Measurements from ENCODE around the gene SYT9. TPM values are rescaled to one million over a fixed set of nuclear protein-coding genes. Genes with fewer than 3 reads are reported as not detected.

Gene SYT9
- total RNA-seq, 1 donor from 2014 or later = 5.3 TPM

GRCh38 chr11:7254731-7255291 is 3.1 kb downstream of the SYT9 start:
- H3K9me3 Mint-ChIP-seq = no peaks in the 10 kb centered on the region
- H3K79me2 ChIP-seq (ENCODE audit: low read depth) = no peaks in the 10 kb centered on the region
- H3K36me3 Mint-ChIP-seq = no peaks in the 10 kb centered on the region
- peaks cover 27% of the 10 kb centered on the region for H3F3A ChIP-seq (ENCODE audit: low read depth)
- H3K36me3 ChIP-seq = no peaks in the 10 kb centered on the region
- no peak overlapping the region for H3K4me3 ChIP-seq
- H3K4me1 ChIP-seq = peaks cover 14% of the 10 kb centered on the region
- H3K27me3 Mint-ChIP-seq (ENCODE audit: insufficient read depth, low read depth) = peaks cover 14% of the 10 kb centered on the region
- peaks cover 50% of the 10 kb centered on the region for H3K27me3 ChIP-seq
- H3K27ac ChIP-seq = no peak overlapping the region
- H3K27ac Mint-ChIP-seq = no peak overlapping the region
- no peaks in the 10 kb centered on the region for H3K4me1 Mint-ChIP-seq
- no peak overlapping the region for H3K4me2 ChIP-seq
- no peak for DNase-seq (ENCODE audit: low spot score)
- H3K9me3 ChIP-seq (ENCODE audit: low read depth) = no peaks in the 10 kb centered on the region
- TF ChIP-seq EZH2 (IDR thresholded peaks at IDR 0.05) (no peak), CTCF (IDR thresholded peaks at IDR 0.05) (no peak), EZH2phosphoT487 (IDR thresholded peaks at IDR 0.05) (no peak)
- no peak overlapping the region for H3K9ac ChIP-seq
- H3K4me3 Mint-ChIP-seq = no peak overlapping the region
- H2AFZ ChIP-seq (replicated peaks) = no peak overlapping the region
- no peaks in the 10 kb centered on the region for H4K20me1 ChIP-seq (ENCODE audit: low read depth)

GRCh38 chr11:7256943-7257342 is 5.2 kb downstream of the SYT9 start:
- H3K27ac Mint-ChIP-seq = no peak overlapping the region
- H3K36me3 Mint-ChIP-seq = no peaks in the 10 kb centered on the region
- Histone ChIP-seq H3K4me1 (peaks cover 14% of the 10 kb centered on the region), H2AFZ (replicated peaks) (no peak overlapping the region), H3K36me3 (no peaks in the 10 kb centered on the region), H3K9me3 (ENCODE audit: low read depth) (no peaks in the 10 kb centered on the region), H3K4me2 (no peak overlapping the region), H3K27ac (no peak overlapping the region), H3K9ac (no peak overlapping the region), H3K79me2 (ENCODE audit: low read depth) (no peaks in the 10 kb centered on the region), H3K27me3 (peaks cover 29% of the 10 kb centered on the region), H3F3A (ENCODE audit: low read depth) (peaks cover 19% of the 10 kb centered on the region), H3K4me3 (no peak overlapping the region), H4K20me1 (ENCODE audit: low read depth) (no peaks in the 10 kb centered on the region)
- H3K4me1 Mint-ChIP-seq = no peaks in the 10 kb centered on the region
- H3K4me3 Mint-ChIP-seq = no peak overlapping the region
- peaks cover 10% of the 10 kb centered on the region for H3K27me3 Mint-ChIP-seq (ENCODE audit: insufficient read depth, low read depth)
- no peaks in the 10 kb centered on the region for H3K9me3 Mint-ChIP-seq
- no peak for DNase-seq (ENCODE audit: low spot score)
- TF ChIP-seq EZH2 (IDR thresholded peaks at IDR 0.05) (no peak), EZH2phosphoT487 (IDR thresholded peaks at IDR 0.05) (no peak), CTCF (IDR thresholded peaks at IDR 0.05) (no peak)

GRCh38 chr11:7257724-7258123 is 6.0 kb downstream of the SYT9 start:
- Mint-ChIP-seq H3K36me3 (no peaks in the 10 kb centered on the region), H3K4me1 (no peaks in the 10 kb centered on the region), H3K27ac (no peak overlapping the region), H3K9me3 (no peaks in the 10 kb centered on the region), H3K4me3 (no peak overlapping the region), H3K27me3 (ENCODE audit: insufficient read depth, low read depth) (peaks cover 8% of the 10 kb centered on the region)
- Histone ChIP-seq H3K79me2 (ENCODE audit: low read depth) (no peaks in the 10 kb centered on the region), H3K4me3 (no peak overlapping the region), H2AFZ (replicated peaks) (no peak overlapping the region), H3K4me2 (no peak overlapping the region), H3K4me1 (peaks cover 14% of the 10 kb centered on the region), H3K9me3 (ENCODE audit: low read depth) (no peaks in the 10 kb centered on the region), H3K27ac (no peak overlapping the region), H4K20me1 (ENCODE audit: low read depth) (no peaks in the 10 kb centered on the region), H3K36me3 (no peaks in the 10 kb centered on the region), H3K9ac (no peak overlapping the region), H3K27me3 (peaks cover 23% of the 10 kb centered on the region), H3F3A (ENCODE audit: low read depth) (peaks cover 13% of the 10 kb centered on the region)
- DNase-seq (ENCODE audit: low spot score) = no peak
- TF ChIP-seq EZH2phosphoT487 (IDR thresholded peaks at IDR 0.05) (no peak), EZH2 (IDR thresholded peaks at IDR 0.05) (no peak), CTCF (IDR thresholded peaks at IDR 0.05) (no peak)
